ENCODE data around the gene SOWAHC.
"Not testable (repeated sequence)": the region's sequence is repeated elsewhere in the genome, so short reads cannot be mapped to it uniquely, and the experiment has no call there.

SOWAHC gene

DNA sequence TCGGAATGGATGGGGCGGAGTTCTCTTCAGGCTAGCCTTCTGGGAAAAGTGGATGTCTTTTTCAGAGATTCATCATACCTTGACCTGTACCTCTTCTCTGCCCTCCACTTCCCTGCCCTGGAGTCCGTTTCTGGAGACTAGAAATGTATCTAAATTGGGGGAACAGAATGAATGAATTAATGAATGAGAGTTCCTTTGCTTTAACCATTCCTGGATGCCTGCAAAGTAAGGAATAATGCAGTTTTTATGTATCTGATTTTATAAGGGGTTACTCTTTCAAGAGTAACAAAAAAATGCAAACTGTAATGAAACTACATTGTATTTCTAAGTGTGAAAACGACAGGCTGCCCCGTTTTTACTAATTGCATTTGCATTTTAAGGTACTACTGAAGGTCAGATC lies 2.0 kb downstream of the SOWAHC start:
- TF ChIP-seq, protein P1, sequence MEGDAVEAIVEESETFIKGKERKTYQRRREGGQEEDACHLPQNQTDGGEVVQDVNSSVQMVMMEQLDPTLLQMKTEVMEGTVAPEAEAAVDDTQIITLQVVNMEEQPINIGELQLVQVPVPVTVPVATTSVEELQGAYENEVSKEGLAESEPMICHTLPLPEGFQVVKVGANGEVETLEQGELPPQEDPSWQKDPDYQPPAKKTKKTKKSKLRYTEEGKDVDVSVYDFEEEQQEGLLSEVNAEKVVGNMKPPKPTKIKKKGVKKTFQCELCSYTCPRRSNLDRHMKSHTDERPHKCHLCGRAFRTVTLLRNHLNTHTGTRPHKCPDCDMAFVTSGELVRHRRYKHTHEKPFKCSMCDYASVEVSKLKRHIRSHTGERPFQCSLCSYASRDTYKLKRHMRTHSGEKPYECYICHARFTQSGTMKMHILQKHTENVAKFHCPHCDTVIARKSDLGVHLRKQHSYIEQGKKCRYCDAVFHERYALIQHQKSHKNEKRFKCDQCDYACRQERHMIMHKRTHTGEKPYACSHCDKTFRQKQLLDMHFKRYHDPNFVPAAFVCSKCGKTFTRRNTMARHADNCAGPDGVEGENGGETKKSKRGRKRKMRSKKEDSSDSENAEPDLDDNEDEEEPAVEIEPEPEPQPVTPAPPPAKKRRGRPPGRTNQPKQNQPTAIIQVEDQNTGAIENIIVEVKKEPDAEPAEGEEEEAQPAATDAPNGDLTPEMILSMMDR (IDR thresholded peaks at IDR 0.05; ENCODE audit: insufficient read depth, missing control alignments), result no peak
- DNase-seq (ENCODE audit: insufficient read length, low spot score) (no peak), FAIRE-seq (no peak)

DNA sequence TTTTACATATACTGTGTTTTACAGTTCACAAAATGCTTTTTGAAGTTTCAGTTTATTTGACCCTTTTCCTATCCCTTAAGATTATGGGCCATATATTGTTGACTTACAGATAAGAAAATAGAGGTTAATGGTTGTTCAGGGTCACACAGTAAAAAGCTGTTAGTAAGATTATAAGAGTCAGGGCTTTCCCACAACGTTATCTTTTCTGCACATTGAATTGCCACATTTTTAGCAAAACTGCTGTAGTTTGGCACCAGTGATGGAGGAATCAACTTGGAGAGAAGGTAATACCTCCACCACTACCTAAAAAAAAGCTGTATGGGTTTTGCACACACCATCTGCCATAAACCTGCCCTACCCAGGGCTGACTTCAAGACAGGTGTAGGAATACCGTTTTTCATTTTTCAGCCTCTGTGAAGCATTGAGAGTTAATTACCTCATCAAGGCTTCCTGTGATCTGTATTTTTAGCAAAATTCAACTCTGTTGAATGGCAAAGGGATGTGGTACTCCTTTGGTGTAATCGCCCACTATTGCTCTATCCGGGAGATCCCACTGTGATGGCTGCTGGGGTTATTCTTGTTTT lies 5.0 kb downstream of the SOWAHC start:
- DNase-seq (ENCODE audit: insufficient read length, low spot score) (no peak), FAIRE-seq (no peak)
- TF ChIP-seq, protein P1 (IDR thresholded peaks at IDR 0.05; ENCODE audit: insufficient read depth, missing control alignments), result no peak

DNA sequence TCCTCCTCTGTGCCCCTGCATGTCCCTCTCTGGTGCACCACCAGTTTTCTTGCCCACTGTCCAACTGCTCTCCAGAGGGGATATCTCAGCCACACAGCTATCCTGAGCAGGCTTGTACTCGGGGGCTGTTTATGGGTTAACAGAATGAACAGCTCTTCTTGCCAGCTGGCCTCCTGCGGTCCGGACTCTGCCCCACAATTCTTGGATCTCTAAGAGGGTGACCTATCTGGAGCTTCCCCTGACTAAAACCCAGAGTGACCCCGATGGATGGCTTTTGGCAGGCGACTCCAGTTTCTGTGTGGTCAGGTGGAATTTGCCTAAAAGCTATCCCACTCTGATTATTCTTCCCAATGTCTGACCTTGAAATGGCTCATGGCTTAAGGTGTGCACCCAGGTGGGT lies 9.1 kb downstream of the SOWAHC start:
- no peak for DNase-seq (ENCODE audit: insufficient read length, low spot score)
- FAIRE-seq, result no peak
- TF ChIP-seq, protein P1 (IDR thresholded peaks at IDR 0.05; ENCODE audit: insufficient read depth, missing control alignments), result no peak

DNA sequence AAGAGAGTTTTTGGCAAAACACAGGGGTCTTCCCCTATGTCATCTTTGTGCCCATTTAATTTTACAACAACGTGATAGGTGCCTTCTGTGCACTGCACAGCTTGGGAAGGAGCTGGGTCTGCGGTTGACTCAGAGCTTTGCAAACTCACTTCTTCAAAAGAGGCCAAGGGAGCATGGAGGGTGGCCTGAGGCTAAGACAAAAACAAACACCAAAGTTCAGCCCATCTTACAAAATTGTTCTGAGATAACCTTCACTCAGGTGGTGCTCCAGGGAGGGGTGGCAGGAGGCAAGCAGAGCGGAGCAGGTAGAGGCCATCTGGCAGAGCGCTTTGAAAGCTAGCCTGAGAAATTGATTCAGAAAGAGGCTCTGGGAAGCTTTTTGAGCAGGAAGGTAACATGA lies 9.8 kb downstream of the SOWAHC start:
- no peak for FAIRE-seq
- TF ChIP-seq, protein P1 (IDR thresholded peaks at IDR 0.05; ENCODE audit: insufficient read depth, missing control alignments), result no peak
- no peak for DNase-seq (ENCODE audit: insufficient read length, low spot score)

DNA sequence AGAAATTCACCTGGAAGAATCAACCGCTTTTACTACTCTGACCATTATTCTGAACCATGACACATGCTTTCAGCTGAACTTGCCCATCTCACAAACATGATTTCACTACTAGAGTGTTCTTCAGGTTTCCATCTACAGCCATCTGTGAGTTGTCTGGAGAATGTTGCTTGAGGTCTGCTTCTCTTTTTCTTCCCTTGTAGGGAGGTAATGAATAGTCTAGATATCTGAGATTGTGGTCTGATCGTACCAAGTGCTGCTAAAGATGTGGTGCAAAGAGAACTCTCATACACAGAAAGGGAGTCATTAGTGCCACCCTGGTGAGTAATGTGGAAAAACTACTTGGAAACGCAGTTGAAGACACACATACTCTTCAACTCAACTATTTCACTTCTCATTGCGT lies 10.2 kb downstream of the SOWAHC start:
- FAIRE-seq, result no peak
- no peak for DNase-seq (ENCODE audit: insufficient read length, low spot score)
- TF ChIP-seq, protein P1 (IDR thresholded peaks at IDR 0.05; ENCODE audit: insufficient read depth, missing control alignments), result no peak

DNA sequence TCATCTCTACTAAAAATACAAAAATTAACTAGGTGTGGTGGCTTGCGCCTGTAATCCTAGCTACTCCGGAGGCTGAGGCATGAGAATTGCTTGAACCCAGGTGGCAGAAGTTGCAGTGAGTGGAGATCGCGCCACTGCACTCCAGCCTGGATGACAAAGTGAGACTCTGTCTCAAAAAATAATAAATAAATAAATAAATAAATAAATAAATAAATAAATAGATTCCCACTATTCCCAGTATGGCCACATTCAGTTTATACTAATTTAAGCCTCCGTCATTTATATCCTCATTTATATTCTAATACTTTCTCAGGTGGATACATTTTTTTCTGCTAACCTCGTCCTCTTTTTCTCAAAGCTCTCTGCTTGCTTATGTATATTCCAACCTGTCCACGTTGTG lies 14.2 kb downstream of the SOWAHC start:
- not testable (repeated sequence) for DNase-seq (ENCODE audit: insufficient read length, low spot score); FAIRE-seq

DNA sequence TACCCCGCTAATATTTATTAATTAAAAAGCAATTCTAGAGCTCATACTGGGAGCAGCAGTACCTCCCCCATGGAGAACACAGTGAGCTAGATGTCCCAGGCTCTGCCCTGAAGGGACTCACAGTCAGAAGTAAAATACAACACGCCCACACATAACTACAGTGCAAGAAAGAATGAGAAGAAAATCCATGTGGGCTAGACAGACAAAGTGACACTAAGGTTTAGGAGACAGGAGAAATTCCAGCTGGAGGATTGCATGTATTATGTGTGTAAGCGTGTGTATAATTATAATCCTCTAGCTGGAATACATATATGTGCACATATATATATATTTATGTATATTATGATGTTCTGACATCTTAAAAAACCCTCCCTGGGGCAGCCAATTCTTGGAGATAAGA lies 15.7 kb downstream of the SOWAHC start:
- no peak for FAIRE-seq

More for the DNA sequence above, 15.7 kb downstream of the SOWAHC start:
- DNase-seq (ENCODE audit: insufficient read length, low spot score), result no peak
- TF ChIP-seq, protein P1 (IDR thresholded peaks at IDR 0.05; ENCODE audit: insufficient read depth, missing control alignments), result no peak

All from D721Med (cell line).